SK-N-SH treated with all-trans-retinoic acid at 6 μM for 48 hours (cell line): Measurements from ENCODE around the gene APMAP.

ENCODE experiments used
- ATAC-seq: fragments of 200-7000 bp; cut with Tn5 transposase; 3 replicates; pipeline ENCODE4 v1.9.1; 2020; ENCODE audit warnings: mild to moderate bottlenecking, moderate library complexity
- ARNTL ChIP-seq: fragments of 450-650 bp; formaldehyde crosslinking; IDR thresholded peaks from 2 replicates; pipeline ENCODE4 v1.5.0; 2020; ENCODE audit warnings: low read depth, mild to moderate bottlenecking, moderate library complexity, borderline replicate concordance
- BACH2 ChIP-seq: fragments of 250-450 bp; sonication (Bioruptor Pico); IDR thresholded peaks from 2 replicates; pipeline ENCODE4 v1.9.0; 2021; ENCODE audit warnings: mild to moderate bottlenecking, borderline replicate concordance
- CSDC2 ChIP-seq: fragments of 250-450 bp; sonication (Bioruptor Pico); IDR thresholded peaks from 2 replicates; pipeline ENCODE4 v1.5.0; 2020; ENCODE audit warnings: mild to moderate bottlenecking, moderate library complexity
- ESRRG ChIP-seq: fragments of 250-450 bp; sonication (Bioruptor Pico); IDR thresholded peaks from 2 replicates; pipeline ENCODE4 v1.6.1; 2021; ENCODE audit warnings: mild to moderate bottlenecking
- GLIS3 ChIP-seq: fragments of 250-450 bp; sonication (Bioruptor Pico); IDR thresholded peaks from 2 replicates; pipeline ENCODE4 v1.5.0; 2020; ENCODE audit warnings: mild to moderate bottlenecking, moderate library complexity
- OSR1 ChIP-seq: fragments of 250-450 bp; sonication (Bioruptor Pico); IDR thresholded peaks from 2 replicates; pipeline ENCODE4 v1.8.0; 2022; ENCODE audit warnings: moderate library complexity, mild to moderate bottlenecking, inconsistent platforms
- PATZ1 ChIP-seq: fragments of 250-450 bp; sonication (Bioruptor Pico); IDR thresholded peaks from 2 replicates; pipeline ENCODE4 v1.8.0; 2020; ENCODE audit warnings: mild to moderate bottlenecking, moderate library complexity, borderline replicate concordance
- POU6F1 ChIP-seq: fragments of 250-450 bp; sonication (Bioruptor Pico); IDR thresholded peaks from 2 replicates; pipeline ENCODE4 v1.8.0; 2021; ENCODE audit warnings: low read depth, mild to moderate bottlenecking, moderate library complexity, borderline replicate concordance
- PPARA ChIP-seq: fragments of 250-450 bp; sonication (Bioruptor Pico); IDR thresholded peaks from 2 replicates; pipeline ENCODE4 v1.5.0; 2020; ENCODE audit warnings: mild to moderate bottlenecking, borderline replicate concordance
- SNAI2 ChIP-seq: fragments of 250-450 bp; sonication (Bioruptor Pico); IDR thresholded peaks from 2 replicates; pipeline ENCODE4 v1.5.0; 2020; ENCODE audit warnings: mild to moderate bottlenecking, moderate library complexity
- TCF4 ChIP-seq: fragments of 250-450 bp; sonication (Bioruptor Pico); IDR thresholded peaks from 2 replicates; pipeline ENCODE4 v1.8.0; 2021; ENCODE audit warnings: mild to moderate bottlenecking, moderate library complexity, borderline replicate concordance
- TOX ChIP-seq: fragments of 250-450 bp; sonication (Bioruptor Pico); IDR thresholded peaks from 2 replicates; pipeline ENCODE4 v1.8.0; 2021; ENCODE audit warnings: mild to moderate bottlenecking, moderate library complexity, borderline replicate concordance
- ZC3H10 ChIP-seq: fragments of 250-450 bp; sonication (Bioruptor Pico); IDR thresholded peaks from 2 replicates; pipeline ENCODE4 v1.5.1; 2021; ENCODE audit warnings: mild to moderate bottlenecking, moderate library complexity
- ZFP3 ChIP-seq: fragments of 250-450 bp; sonication (Bioruptor Pico); IDR thresholded peaks from 2 replicates; pipeline ENCODE4 v1.5.0; 2020; ENCODE audit warnings: mild to moderate bottlenecking, moderate library complexity
- ZFP30 ChIP-seq: fragments of 450-650 bp; formaldehyde crosslinking; IDR thresholded peaks from 2 replicates; pipeline ENCODE4 v1.5.0; 2022; ENCODE audit warnings: mild to moderate bottlenecking, moderate library complexity
- ZNF565 ChIP-seq: fragments of 450-650 bp; formaldehyde crosslinking; conservative IDR thresholded peaks from 2 replicates; pipeline ENCODE4 v1.5.0; 2020; ENCODE audit warnings: low read depth, mild to moderate bottlenecking, moderate library complexity
- ZNF70 ChIP-seq: fragments of 450-650 bp; formaldehyde crosslinking; IDR thresholded peaks from 2 replicates; pipeline ENCODE4 v1.5.0; 2020; ENCODE audit warnings: mild to moderate bottlenecking, moderate library complexity
- ZNF8 ChIP-seq: fragments of 450-650 bp; formaldehyde crosslinking; IDR thresholded peaks from 2 replicates; pipeline ENCODE4 v1.5.0; 2020; ENCODE audit warnings: mild to moderate bottlenecking, moderate library complexity
- TF ChIP-seq, protein P1 (sequence below): fragments of 250-450 bp; sonication (Bioruptor Pico); IDR thresholded peaks from 2 replicates; pipeline ENCODE4 v1.5.0; 2020; ENCODE audit warnings: mild to moderate bottlenecking, moderate library complexity
- TF ChIP-seq, protein P2 (sequence below): fragments of 250-450 bp; sonication (Bioruptor Pico); IDR thresholded peaks from 2 replicates; pipeline ENCODE4 v1.5.1; 2021; ENCODE audit warnings: mild to moderate bottlenecking, moderate library complexity

APMAP gene

DNA sequence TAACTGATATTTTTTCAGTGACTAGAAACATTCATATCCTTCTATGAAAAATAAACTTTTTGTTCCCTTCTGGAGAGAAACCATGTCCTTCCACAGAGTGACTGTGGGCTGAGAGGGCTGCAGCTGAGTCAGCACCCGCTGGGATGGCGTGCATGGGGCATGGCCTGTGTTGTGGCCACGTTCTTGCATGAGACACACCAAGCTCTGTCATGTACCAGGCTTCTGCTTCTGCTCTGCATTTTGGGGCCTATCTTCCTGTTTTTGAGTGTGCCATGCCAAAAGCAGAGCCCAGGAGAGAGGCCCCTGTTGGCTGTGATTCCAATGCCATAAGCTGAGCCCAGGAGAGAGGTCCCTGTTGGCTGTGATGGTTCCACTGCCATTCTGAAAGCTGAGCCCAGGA lies 10.8 kb downstream of the APMAP start:
- TF ChIP-seq PPARA (CRISPR knock-in tag) (no peak), PATZ1 (CRISPR knock-in tag) (no peak), ZNF565 (no peak), GLIS3 (CRISPR knock-in tag) (no peak), ARNTL (CRISPR knock-in tag) (no peak), ESRRG (CRISPR knock-in tag) (no peak), SNAI2 (CRISPR knock-in tag) (no peak), ZC3H10 (no peak), ZNF8 (CRISPR knock-in tag) (no peak), ZFP3 (no peak), TCF4 (no peak)
- no peak for ATAC-seq

- ATAC-seq, result no peak
- TF ChIP-seq CSDC2 (CRISPR knock-in tag) (no peak), ZNF70 (no peak), ZFP30 (no peak), OSR1 (CRISPR knock-in tag) (no peak), ZC3H10 (no peak), PATZ1 (CRISPR knock-in tag) (no peak), BACH2 (no peak), ARNTL (CRISPR knock-in tag) (no peak), TOX (CRISPR knock-in tag) (no peak), ESRRG (CRISPR knock-in tag) (no peak)
- TF ChIP-seq, protein P1, sequence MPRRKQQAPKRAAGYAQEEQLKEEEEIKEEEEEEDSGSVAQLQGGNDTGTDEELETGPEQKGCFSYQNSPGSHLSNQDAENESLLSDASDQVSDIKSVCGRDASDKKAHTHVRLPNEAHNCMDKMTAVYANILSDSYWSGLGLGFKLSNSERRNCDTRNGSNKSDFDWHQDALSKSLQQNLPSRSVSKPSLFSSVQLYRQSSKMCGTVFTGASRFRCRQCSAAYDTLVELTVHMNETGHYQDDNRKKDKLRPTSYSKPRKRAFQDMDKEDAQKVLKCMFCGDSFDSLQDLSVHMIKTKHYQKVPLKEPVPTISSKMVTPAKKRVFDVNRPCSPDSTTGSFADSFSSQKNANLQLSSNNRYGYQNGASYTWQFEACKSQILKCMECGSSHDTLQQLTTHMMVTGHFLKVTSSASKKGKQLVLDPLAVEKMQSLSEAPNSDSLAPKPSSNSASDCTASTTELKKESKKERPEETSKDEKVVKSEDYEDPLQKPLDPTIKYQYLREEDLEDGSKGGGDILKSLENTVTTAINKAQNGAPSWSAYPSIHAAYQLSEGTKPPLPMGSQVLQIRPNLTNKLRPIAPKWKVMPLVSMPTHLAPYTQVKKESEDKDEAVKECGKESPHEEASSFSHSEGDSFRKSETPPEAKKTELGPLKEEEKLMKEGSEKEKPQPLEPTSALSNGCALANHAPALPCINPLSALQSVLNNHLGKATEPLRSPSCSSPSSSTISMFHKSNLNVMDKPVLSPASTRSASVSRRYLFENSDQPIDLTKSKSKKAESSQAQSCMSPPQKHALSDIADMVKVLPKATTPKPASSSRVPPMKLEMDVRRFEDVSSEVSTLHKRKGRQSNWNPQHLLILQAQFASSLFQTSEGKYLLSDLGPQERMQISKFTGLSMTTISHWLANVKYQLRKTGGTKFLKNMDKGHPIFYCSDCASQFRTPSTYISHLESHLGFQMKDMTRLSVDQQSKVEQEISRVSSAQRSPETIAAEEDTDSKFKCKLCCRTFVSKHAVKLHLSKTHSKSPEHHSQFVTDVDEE, result no peak
Measured at GRCh38 chr20:24981282-24981681, 11.3 kb downstream of the APMAP start.

- no peak for ATAC-seq
- TF ChIP-seq, protein P1, result no peak
- TF ChIP-seq ZNF565 (no peak), TOX (CRISPR knock-in tag) (no peak), POU6F1 (no peak), CSDC2 (CRISPR knock-in tag) (no peak), ARNTL (CRISPR knock-in tag) (no peak), ZC3H10 (no peak), PATZ1 (CRISPR knock-in tag) (no peak), ESRRG (CRISPR knock-in tag) (no peak)
- TF ChIP-seq, protein P2, sequence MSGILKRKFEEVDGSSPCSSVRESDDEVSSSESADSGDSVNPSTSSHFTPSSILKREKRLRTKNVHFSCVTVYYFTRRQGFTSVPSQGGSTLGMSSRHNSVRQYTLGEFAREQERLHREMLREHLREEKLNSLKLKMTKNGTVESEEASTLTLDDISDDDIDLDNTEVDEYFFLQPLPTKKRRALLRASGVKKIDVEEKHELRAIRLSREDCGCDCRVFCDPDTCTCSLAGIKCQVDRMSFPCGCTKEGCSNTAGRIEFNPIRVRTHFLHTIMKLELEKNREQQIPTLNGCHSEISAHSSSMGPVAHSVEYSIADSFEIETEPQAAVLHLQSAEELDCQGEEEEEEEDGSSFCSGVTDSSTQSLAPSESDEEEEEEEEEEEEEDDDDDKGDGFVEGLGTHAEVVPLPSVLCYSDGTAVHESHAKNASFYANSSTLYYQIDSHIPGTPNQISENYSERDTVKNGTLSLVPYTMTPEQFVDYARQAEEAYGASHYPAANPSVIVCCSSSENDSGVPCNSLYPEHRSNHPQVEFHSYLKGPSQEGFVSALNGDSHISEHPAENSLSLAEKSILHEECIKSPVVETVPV (CRISPR knock-in tag), result no peak
Measured at GRCh38 chr20:24980291-24981053, 12.1 kb downstream of the APMAP start.
